Loucy (cell line): ENCODE measurements around the gene WDFY1.

Experiments
- EZH2phosphoT487 ChIP-seq: fragments of 200-600 bp; IDR thresholded peaks from 2 replicates; pipeline ENCODE4 v1.6.1; 2018; ENCODE audit warnings: antibody characterized with exemption, mild to moderate bottlenecking, moderate library complexity, borderline replicate concordance
- TF ChIP-seq, protein P1 (sequence below): fragments of 200-600 bp; sonication (generic); conservative IDR thresholded peaks from 2 replicates; pipeline ENCODE4 v1.5.1; 2014; ENCODE audit warnings: mild to moderate bottlenecking, antibody characterized with exemption, low read length

DNA sequence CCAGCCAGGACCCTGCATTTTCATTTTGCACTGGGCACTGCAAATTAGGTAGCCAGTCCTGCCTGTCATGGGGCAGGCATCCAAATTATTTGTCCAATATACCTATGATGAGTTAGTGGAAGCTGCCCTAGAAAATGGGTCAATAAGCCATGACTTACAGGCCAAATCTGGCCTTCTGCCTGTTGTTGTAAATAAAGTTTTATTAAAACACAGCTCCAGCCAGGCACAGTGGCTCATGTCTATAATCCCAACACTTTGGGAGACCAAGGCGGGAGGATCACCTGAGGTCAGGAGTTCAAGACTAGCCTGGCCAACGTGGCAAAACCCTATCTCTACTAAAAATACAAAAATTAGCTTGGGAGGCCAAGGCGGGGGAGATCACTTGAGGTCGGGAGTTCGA is 116.0 kb downstream of the WDFY1 start:
- TF ChIP-seq, protein P1, sequence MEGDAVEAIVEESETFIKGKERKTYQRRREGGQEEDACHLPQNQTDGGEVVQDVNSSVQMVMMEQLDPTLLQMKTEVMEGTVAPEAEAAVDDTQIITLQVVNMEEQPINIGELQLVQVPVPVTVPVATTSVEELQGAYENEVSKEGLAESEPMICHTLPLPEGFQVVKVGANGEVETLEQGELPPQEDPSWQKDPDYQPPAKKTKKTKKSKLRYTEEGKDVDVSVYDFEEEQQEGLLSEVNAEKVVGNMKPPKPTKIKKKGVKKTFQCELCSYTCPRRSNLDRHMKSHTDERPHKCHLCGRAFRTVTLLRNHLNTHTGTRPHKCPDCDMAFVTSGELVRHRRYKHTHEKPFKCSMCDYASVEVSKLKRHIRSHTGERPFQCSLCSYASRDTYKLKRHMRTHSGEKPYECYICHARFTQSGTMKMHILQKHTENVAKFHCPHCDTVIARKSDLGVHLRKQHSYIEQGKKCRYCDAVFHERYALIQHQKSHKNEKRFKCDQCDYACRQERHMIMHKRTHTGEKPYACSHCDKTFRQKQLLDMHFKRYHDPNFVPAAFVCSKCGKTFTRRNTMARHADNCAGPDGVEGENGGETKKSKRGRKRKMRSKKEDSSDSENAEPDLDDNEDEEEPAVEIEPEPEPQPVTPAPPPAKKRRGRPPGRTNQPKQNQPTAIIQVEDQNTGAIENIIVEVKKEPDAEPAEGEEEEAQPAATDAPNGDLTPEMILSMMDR: no peak
- no peak for TF ChIP-seq EZH2phosphoT487
